Ectodermal cell (in vitro differentiated cells): ENCODE data around the gene RBCK1. TPM values are rescaled to one million over a fixed set of nuclear protein-coding genes. Genes with fewer than 3 reads are reported as not detected.

Source experiments
- H3K27ac ChIP-seq: 2 replicates; pipeline ENCODE4 v1.7.0; 2013; ENCODE audit warnings: mild to moderate bottlenecking, low read depth, low read length; ENCODE audit not compliant: insufficient read depth, poor library complexity, severe bottlenecking
- H3K27me3 ChIP-seq: 2 replicates; pipeline ENCODE4 v1.7.0; 2013; ENCODE audit warnings: mild to moderate bottlenecking, low read length; ENCODE audit not compliant: insufficient read depth, control insufficient read depth, poor library complexity, severe bottlenecking
- H3K36me3 ChIP-seq: one replicate; pipeline ENCODE4 v1.7.0; 2013; ENCODE audit warnings: low read length; ENCODE audit not compliant: control insufficient read depth, insufficient read depth
- H3K4me1 ChIP-seq: one replicate; pipeline ENCODE4 v1.7.0; 2013; ENCODE audit warnings: low read length; ENCODE audit not compliant: control insufficient read depth, insufficient read depth
- H3K4me3 ChIP-seq: 2 replicates; pipeline ENCODE4 v1.7.0; 2013; ENCODE audit warnings: low read depth, low read length, control low read depth; ENCODE audit not compliant: insufficient read depth
- H3K9me3 ChIP-seq: 2 replicates; pipeline ENCODE4 v1.7.0; 2013; ENCODE audit warnings: mild to moderate bottlenecking, low read length, moderate library complexity; ENCODE audit not compliant: control insufficient read depth
- WGBS, 2 experiments: methylation state at CpG; one replicate each; pipeline ENCODE4 v1.1.7; 2013; ENCODE audit warnings: missing lambda C conversion rate in 2 of 2; 5-methylcytosine and 5-hydroxymethylcytosine counted together
- polyA plus RNA-seq, 4 experiments: library from polyadenylated mRNA; stranded (reverse); fragments of 50-300 nt; gene quantifications; one replicate each; pipeline ENCODE4 v1.2.3, GENCODE V29; 2013

RBCK1 gene
- 54.3 TPM for polyA plus RNA-seq (2013, experiment 1 of 4)
- polyA plus RNA-seq (2013, experiment 2 of 4), result 45.8 TPM
- polyA plus RNA-seq (2013, experiment 3 of 4), result 47.5 TPM
- 50.9 TPM for polyA plus RNA-seq (2013, experiment 4 of 4)

DNA sequence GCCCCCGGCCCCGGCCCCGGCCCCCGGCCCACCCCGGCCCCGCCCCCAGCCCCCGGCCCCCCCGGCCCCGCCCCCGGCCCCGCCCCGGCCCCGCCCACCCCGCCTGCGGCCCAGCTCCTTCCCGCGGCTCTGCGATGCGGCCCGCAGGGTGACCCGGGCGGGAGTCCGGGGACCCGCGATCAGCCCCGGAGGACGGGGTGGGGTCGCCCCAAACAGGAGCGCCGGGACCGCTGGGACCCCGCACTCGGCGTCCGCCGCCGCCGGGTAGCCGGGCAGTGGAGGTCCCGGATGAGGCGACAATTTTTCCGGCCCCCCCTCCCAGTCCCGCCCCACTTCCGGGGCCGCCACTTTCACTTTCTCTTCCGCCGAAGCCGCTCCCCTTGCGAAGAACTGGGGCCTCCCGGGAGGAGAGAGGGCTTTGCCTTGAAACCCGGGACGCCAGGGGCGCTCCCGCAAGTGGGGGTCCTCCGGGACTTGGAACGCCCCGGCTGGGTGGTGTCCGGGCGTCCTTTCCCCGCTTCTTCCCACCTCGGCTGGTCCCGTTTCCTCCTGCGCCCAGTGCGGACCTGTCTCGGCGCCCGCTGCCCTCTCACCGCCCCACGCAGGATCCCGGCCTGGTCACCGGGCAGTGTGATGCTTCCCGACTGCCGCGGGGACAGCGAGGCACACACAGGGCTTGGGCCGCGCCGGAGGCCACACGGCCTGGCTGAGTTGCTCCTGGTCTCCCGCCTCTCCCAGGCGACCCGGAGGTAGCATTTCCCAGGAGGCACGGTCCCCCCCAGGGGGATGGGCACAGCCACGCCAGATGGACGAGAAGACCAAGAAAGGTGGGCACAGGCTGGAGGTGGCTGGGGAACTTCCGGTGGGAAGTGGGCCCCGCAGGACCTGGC, at the start of gene RBCK1:
RBCK1 (plus strand) TSS at position 347 of the 890 bp plus-strand sequence; CDS start at position 806, 459 bp downstream.
- Histone ChIP-seq H3K4me3 (peak within 1 kb of the TSS; percentile 77), H3K4me1 (peaks cover 7% of the 10 kb centered on the region), H3K36me3 (peaks cover 21% of the 10 kb centered on the region), H3K9me3 (no peaks in the 10 kb centered on the region), H3K27me3 (peaks cover 6% of the 10 kb centered on the region), H3K27ac (peak within 1 kb of the TSS; percentile 52)
- 0 to 1% methylated on average over 77 to 80 of the region's 87 CpGs for WGBS, 2 experiments

DNA sequence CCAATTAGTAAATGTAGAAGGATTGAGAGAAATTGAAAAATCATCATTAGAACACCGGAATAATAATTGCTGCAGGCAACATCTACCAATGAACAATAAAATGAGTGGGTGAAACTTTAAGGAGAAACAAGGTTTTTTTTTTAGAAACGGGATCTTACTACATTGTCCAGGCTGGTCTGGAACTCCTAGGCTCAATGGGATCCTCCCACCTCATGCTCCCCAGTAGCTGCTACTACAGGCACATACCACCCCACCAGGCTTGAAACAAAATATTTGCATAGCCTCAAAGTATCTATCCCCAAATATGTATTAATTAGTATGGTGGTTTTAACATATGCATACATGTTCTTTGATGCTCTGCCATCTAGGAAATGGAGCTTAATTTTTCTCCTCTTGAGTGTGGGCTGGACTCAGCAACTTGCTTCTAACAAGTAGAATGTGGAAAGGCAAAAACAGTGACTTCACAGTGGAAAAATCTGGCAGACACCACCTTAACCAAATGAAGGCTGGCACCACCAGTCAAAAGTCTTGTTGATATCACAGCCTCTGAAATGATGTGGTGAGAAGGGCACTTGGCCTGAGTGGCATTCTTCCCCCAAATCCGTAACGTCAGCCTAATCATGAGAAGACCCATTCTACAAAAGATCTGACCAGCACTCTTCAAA, 49.1 kb upstream of the RBCK1 start:
- H3K4me3 ChIP-seq, result no peak overlapping the region
- WGBS, 2 experiments, result 88 to 92% methylated on average over 4 of the region's 4 CpGs
- no peak overlapping the region for H3K27ac ChIP-seq

DNA sequence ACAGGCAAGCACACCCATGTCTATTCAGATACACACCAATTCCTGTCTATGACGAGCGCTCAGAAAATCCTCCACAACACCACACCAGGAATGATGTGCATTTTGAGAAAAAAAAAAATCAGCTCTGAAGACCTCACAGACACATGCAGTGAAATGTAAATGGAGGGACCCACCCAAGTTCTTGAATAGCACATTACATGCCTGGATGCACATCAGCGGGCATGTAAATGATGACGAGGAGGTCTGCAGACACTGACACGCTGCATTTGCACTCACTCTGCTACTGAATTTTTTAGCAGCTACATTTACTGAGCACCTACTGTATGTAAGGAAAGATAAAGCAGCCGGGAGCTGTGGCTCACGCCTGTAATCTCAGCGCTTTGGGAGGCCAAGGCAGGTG, 46.5 kb upstream of the RBCK1 start:
- Histone ChIP-seq H3K4me3 (no peak overlapping the region), H3K27ac (no peak overlapping the region), H3K36me3 (no peaks in the 10 kb centered on the region), H3K4me1 (no peaks in the 10 kb centered on the region), H3K27me3 (no peaks in the 10 kb centered on the region), H3K9me3 (no peaks in the 10 kb centered on the region)
- 86 to 87% methylated on average over 8 of the region's 8 CpGs for WGBS, 2 experiments

More for the DNA sequence above, 49.1 kb upstream of the RBCK1 start:
- Histone ChIP-seq H3K36me3 (no peaks in the 10 kb centered on the region), H3K27me3 (no peaks in the 10 kb centered on the region), H3K4me1 (no peaks in the 10 kb centered on the region), H3K9me3 (no peaks in the 10 kb centered on the region)

DNA sequence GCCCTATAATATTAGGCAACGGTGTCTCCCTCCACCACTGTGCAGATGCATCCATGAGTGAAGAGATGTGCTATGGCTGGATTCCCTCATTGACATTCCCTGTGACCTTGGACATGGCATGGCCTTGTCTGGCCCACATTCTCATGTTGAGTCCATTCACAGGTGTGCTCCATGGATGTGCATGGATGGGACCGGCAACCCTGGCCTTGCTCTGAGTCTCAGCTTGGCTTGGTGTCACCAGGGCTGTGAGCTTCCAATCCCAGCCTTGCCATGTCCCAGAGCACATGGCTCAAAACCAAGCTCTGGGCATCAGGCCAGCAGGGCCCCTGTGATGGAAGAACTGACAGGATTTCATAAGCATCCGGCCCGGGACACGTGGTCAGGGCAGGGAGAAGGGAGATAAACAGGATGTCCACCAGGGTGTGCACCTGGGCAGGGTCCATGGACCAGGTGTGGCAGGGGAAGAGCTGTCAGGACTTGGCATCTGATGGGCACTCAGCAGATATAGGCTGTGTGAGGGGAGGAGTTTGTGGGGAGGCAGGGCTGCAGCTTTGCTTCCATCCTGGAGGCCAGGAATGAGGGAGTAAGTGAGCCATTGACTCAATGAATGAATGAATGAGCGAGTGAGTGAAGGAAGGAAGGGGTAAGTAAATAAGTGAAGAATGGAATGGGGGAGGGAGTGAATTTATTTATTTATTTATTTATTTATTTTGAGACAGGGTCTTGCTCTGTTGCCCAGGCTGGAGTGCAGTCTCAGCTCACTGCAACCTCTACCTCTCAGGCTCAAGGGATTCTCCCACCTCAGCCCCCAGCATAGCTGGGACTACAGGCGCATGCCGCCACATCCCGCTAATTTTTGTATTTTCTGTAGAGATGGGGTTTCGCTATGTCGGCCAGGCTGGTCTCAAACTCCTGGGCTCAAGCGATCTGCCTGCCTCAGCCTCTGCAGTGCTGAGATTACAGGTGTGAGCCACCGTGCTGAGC, 45.5 kb upstream of the RBCK1 start:
- Histone ChIP-seq H3K4me3 (no peak overlapping the region), H3K27me3 (no peaks in the 10 kb centered on the region), H3K9me3 (no peaks in the 10 kb centered on the region), H3K4me1 (no peaks in the 10 kb centered on the region), H3K36me3 (no peaks in the 10 kb centered on the region), H3K27ac (no peak overlapping the region)
- WGBS, 2 experiments, result 85 to 91% methylated on average over 13 of the region's 13 CpGs

DNA sequence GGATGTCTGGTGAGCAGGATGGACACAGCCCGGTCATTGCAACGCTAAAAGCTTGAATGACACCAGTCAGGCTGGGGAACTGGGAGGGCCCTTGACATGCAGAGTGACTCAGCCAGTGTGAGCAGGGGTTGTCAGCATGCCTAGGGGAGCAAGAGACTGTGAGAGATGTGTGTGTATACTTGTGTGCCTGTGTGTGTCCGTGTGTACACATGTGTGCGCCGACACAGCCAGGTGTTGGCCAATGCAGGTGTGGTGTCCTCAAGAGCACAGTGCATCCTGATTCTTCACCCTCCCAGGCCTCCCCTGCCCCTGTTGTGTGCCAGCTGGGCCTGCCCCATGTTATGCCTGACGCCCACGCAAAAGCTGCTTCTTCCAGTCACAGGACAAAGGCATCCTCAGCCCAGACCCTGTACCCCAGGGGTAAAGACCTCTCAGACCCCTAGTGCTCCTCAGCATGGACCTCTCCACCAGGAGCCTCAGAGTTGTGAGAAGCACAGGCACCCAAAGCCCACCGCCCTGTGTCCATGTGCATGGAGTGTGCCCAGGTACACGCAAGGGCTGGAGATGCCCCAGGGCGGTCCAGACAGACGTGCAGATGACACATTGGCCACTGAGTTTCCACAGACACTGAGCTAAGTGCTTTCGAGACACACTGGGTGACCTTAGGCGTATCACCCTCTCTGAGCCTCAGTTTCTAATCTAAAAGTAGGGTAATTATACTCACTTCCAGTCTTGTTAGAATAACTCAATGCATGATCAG, 44.6 kb upstream of the RBCK1 start:
- no peak overlapping the region for H3K27ac ChIP-seq
- no peaks in the 10 kb centered on the region for H3K27me3 ChIP-seq
- H3K36me3 ChIP-seq, result no peaks in the 10 kb centered on the region
- WGBS, 2 experiments, result 86 to 87% methylated on average over 13 of the region's 13 CpGs
- no peaks in the 10 kb centered on the region for H3K9me3 ChIP-seq
- H3K4me3 ChIP-seq, result no peak overlapping the region
- no peaks in the 10 kb centered on the region for H3K4me1 ChIP-seq

DNA sequence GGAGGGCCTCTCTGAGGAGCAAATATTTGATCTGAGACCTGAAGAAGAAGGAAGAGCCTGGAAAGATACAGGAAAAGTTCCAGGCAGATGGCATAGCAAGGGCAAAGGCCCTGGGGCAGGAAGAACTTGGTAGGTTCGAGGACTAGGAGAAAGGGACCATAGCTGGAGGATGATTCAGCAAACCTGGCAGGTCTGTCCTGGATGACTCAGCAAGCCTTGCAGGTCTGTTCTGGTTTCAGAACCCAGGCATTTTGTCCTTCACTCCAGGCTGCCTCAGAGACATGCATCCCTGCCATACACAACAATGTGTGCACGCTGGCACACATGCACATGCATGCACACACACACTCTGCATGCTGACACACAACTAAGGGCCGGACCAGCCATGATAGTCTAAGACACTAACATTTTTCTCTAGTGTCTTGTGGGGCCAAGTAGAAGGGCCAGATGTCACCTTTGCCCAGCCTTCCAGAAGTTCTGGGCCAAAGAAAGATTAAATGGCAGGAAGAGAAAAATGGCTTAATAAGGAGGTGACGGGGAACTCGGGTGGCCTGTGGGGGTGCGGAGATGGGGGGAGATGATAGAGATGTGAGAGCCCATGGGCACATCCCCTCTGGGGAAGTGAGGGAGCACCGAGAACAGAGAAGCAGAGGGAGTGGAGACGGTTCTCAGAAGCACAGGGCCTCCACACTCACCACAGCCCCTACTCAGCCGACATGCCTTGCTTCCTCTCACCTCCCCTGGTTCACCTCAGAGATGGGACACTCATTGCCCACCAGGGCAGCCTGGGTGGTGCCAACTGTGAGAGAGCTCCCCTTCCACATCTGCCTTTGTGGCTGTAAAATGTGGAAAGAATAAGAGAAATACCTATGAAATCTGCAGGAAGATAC, 42.9 kb upstream of the RBCK1 start:
- Histone ChIP-seq H3K27me3 (no peaks in the 10 kb centered on the region), H3K4me3 (no peak overlapping the region), H3K9me3 (no peaks in the 10 kb centered on the region), H3K36me3 (no peaks in the 10 kb centered on the region), H3K4me1 (no peaks in the 10 kb centered on the region), H3K27ac (no peak overlapping the region)
- 90 to 91% methylated on average over 9 of the region's 9 CpGs for WGBS, 2 experiments

DNA sequence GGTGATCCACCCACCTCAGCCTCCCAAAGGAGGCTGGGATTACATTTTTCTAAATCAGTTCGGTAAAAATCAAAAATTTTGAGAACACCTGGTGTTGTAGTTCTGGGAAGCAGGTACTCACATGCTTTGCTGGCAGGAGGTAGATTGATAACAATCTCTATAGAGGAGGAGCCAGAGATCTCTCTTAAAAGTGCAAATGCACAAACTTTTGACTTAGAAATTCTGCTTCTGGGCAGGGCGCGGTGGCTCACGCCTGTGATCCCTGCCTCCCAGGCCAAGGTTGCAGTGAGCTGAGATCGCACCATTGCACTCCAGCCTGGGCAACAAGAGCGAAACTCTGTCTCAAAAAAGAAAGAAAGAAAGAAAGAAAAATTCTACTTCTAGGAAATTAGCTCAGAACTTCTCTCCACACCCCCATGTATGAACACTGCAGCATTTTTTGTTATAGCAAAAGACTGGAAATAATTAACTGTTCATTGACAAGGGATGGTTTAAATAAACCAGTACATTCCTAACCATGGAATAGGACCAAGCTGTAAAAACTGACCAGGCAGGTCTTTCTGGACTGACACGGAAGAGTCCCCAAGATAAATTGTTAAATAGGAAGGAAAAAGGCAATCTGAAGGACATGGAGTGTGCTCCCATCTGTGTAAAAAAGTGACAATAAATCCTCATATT, 41.9 kb upstream of the RBCK1 start:
- WGBS, 2 experiments, result 89 to 91% methylated on average over 7 of the region's 7 CpGs
- no peak overlapping the region for H3K4me3 ChIP-seq
- H3K9me3 ChIP-seq, result no peaks in the 10 kb centered on the region
- H3K27me3 ChIP-seq, result no peaks in the 10 kb centered on the region
- H3K36me3 ChIP-seq, result no peaks in the 10 kb centered on the region
- H3K4me1 ChIP-seq, result no peaks in the 10 kb centered on the region
- no peak overlapping the region for H3K27ac ChIP-seq

DNA sequence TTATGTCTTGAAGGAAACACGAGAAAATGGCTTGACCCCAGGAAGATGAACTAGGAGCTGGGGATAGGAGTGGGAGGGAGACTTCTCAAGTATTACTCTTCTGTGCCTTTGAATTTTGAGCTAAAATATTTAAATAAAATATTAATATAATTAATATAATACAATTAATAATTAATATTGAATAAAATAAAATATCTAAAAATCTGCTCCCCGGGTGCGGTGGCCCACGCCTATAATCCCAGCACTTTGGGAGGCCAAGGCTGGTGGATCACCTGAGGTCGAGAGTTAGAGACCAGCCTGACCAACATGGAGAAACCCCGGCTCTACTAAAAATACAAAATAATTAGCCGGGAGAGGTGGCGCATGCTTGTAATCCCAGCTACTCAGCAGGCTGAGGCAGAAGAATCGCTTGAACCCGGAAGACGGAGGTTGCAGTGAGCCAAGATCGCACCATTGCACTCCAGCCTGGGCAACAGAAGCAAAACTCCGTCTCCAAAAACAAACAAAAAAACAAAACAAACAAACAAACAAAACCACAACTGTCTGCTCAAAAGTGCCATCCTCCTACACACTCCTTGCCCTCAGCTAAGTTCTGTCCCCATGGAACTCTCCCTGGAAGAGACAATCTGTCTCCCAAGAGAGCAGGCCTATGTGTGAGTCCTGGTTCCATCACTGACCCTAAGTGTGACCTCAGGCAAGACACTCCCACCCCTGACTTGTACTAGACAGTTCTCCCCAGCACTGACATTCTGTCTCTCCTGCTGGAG, 41.2 kb upstream of the RBCK1 start:
- Histone ChIP-seq H3K4me1 (no peaks in the 10 kb centered on the region), H3K4me3 (no peak overlapping the region), H3K36me3 (no peaks in the 10 kb centered on the region), H3K27ac (no peak overlapping the region), H3K9me3 (no peaks in the 10 kb centered on the region), H3K27me3 (no peaks in the 10 kb centered on the region)
- 85 to 87% methylated on average over 13 of the region's 13 CpGs for WGBS, 2 experiments
